Transverse colon (tissue), 4 donors: Measurements from ENCODE around the gene GRAMD1B.

Experiments used
- EP300 ChIP-seq: sonication (generic); formaldehyde crosslinking; IDR thresholded peaks from one replicate; pipeline ENCODE4 v1.6.1; 2017; ENCODE audit warnings: antibody characterized with exemption, low read depth
- POLR2A ChIP-seq: fragments of 450-650 bp; IDR thresholded peaks from one replicate; pipeline ENCODE4 v1.6.1; 2016; ENCODE audit warnings: antibody characterized with exemption, mild to moderate bottlenecking, moderate library complexity
- POLR2AphosphoS5 ChIP-seq, 3 donors: sonication (generic); formaldehyde crosslinking; IDR thresholded peaks; one replicate each; pipeline ENCODE4 v1.6.1; 2016; ENCODE audit warnings: antibody characterized with exemption in 3 of 3
- TF ChIP-seq, protein P1 (sequence below), 5 experiments: fragments of 200-600 bp in 3 of 5; fragments of 450-650 bp in 2 of 5; sonication (generic) in 3 of 5; IDR thresholded peaks; 1 replicate in 2 of 5; 2 replicates in 3 of 5; pipeline ENCODE4 v1.5.1; 2016 to 2017; ENCODE audit warnings: antibody characterized with exemption in 5 of 5, inconsistent platforms in 3 of 5, mild to moderate bottlenecking in 2 of 5, moderate library complexity in 1 of 5

DNA sequence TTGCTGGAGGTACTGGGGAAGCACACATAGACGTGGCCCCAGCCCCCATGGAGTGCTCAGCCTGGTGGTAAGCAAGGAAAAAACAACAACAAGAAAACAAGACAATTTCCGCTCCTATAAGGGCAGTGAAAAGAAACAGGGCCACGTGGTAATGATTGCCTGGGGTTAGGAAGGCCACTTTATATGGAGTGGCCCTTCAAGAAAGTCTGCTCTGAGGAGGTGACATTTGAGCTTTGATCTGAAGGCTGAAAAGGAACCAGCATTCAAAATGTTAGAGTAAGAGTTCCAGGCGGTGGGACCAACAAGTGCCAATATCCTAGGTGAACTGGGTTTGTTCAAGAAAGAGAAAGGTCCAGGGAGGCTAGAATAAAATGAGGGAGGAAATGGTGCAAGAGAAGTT is 136.8 kb downstream of the GRAMD1B start:
- TF ChIP-seq, protein P1, sequence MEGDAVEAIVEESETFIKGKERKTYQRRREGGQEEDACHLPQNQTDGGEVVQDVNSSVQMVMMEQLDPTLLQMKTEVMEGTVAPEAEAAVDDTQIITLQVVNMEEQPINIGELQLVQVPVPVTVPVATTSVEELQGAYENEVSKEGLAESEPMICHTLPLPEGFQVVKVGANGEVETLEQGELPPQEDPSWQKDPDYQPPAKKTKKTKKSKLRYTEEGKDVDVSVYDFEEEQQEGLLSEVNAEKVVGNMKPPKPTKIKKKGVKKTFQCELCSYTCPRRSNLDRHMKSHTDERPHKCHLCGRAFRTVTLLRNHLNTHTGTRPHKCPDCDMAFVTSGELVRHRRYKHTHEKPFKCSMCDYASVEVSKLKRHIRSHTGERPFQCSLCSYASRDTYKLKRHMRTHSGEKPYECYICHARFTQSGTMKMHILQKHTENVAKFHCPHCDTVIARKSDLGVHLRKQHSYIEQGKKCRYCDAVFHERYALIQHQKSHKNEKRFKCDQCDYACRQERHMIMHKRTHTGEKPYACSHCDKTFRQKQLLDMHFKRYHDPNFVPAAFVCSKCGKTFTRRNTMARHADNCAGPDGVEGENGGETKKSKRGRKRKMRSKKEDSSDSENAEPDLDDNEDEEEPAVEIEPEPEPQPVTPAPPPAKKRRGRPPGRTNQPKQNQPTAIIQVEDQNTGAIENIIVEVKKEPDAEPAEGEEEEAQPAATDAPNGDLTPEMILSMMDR (IDR thresholded peaks at IDR 0.05): no peak
- no peak for TF ChIP-seq POLR2A
- TF ChIP-seq POLR2AphosphoS5 (IDR thresholded peaks at IDR 0.05): no peak
- TF ChIP-seq EP300: no peak
